GM19372 (cell line): Measurements from ENCODE around the gene MAGI2.

Experiments
- ATAC-seq: cut with Tn5 transposase; IDR thresholded peaks from one replicate; pipeline ENCODE4 v1.9.1; 2021; ENCODE audit warnings: mild to moderate bottlenecking, low read depth, moderate library complexity; ENCODE audit not compliant: unreplicated experiment

Gene MAGI2

GRCh38 chr7:79317728-79318127 is 135.7 kb downstream of the MAGI2 start:
- ATAC-seq, result no peak

GRCh38 chr7:79312022-79312421 is 141.4 kb downstream of the MAGI2 start:
- no peak for ATAC-seq

GRCh38 chr7:79308192-79308591 is 145.3 kb downstream of the MAGI2 start:
- no peak for ATAC-seq

- ATAC-seq, result no peak
Observed at GRCh38 chr7:79307376-79307775, 146.1 kb downstream of the MAGI2 start.

GRCh38 chr7:79304711-79305110 is 148.8 kb downstream of the MAGI2 start:
- no peak for ATAC-seq

- no peak for ATAC-seq
Observed at GRCh38 chr7:79302293-79302692, 151.2 kb downstream of the MAGI2 start.

GRCh38 chr7:79301419-79301818 is 152.0 kb downstream of the MAGI2 start:
- no peak for ATAC-seq

GRCh38 chr7:79300573-79300972 is 152.9 kb downstream of the MAGI2 start:
- ATAC-seq, result no peak

- ATAC-seq, result no peak
Observed at GRCh38 chr7:79298145-79298760, 155.2 kb downstream of the MAGI2 start.

GRCh38 chr7:79296553-79297320 is 156.7 kb downstream of the MAGI2 start:
- no peak for ATAC-seq

GRCh38 chr7:79293655-79294142 is 159.8 kb downstream of the MAGI2 start:
- no peak for ATAC-seq

- no peak for ATAC-seq
Observed at GRCh38 chr7:79292834-79293233, 160.6 kb downstream of the MAGI2 start.

- ATAC-seq, result no peak
Observed at GRCh38 chr7:79291498-79291865, 162.0 kb downstream of the MAGI2 start.

GRCh38 chr7:79290841-79291497 is 162.5 kb downstream of the MAGI2 start:
- no peak for ATAC-seq

GRCh38 chr7:79290398-79290797 is 163.1 kb downstream of the MAGI2 start:
- no peak for ATAC-seq

- ATAC-seq, result no peak
Observed at GRCh38 chr7:79288655-79289054, 164.8 kb downstream of the MAGI2 start.

- no peak for ATAC-seq
Observed at GRCh38 chr7:79287981-79288380, 165.5 kb downstream of the MAGI2 start.

- ATAC-seq, result no peak
Observed at GRCh38 chr7:79286181-79286580, 167.3 kb downstream of the MAGI2 start.

- ATAC-seq, result no peak
Observed at GRCh38 chr7:79285756-79286155, 167.7 kb downstream of the MAGI2 start.

GRCh38 chr7:79284211-79284610 is 169.3 kb downstream of the MAGI2 start:
- no peak for ATAC-seq

- no peak for ATAC-seq
Observed at GRCh38 chr7:79282882-79283602, 170.4 kb downstream of the MAGI2 start.
